OCI-LY7 (cell line): ENCODE results near the gene SENP6.

Experiments
- EZH2phosphoT487 ChIP-seq: fragments of 200-600 bp; sonication (generic); IDR thresholded peaks from 2 replicates; pipeline ENCODE4 v1.6.1; 2018; ENCODE audit warnings: low read depth, borderline replicate concordance, mild to moderate bottlenecking, mixed run types, antibody characterized with exemption, low read length, moderate library complexity, mixed read lengths
- TF ChIP-seq, protein P1 (sequence below): fragments of 200-600 bp; sonication (generic); conservative IDR thresholded peaks from 2 replicates; pipeline ENCODE4 v1.5.1; 2014; ENCODE audit warnings: mild to moderate bottlenecking, antibody characterized with exemption, low read length, moderate library complexity, mixed read lengths

DNA sequence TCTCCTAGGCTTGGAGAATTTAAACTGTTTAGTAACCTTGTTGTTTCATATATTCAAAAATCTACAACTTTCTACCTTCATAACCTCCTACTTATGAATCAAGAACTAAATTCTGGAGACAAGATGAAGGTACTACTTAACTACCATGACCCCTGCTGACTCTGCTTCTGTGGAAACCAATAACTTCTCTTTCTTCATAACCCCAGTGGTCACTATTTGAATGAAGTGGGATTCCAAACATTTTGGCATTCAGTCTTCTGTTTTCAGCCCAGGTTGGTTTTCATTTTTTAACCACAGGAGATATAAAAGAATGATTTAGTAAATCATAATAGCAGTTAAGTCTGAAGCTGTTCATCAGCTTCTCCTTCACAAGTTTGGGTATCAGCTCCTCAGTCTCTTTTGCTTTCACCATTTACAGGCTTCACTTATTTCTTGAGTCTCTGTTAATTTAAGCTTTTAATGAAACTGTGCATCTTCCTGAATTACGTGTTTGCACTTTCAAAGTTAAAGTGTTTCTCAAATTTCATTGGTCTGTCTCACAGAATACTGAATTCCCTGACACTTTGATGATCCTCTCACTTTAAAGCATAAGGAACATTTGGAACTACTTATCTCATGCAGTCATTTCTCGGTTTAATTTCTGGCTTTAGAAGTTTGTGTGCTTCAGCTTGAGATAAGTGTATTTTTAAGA is 9.5 kb downstream of the SENP6 start:
- TF ChIP-seq, protein P1, sequence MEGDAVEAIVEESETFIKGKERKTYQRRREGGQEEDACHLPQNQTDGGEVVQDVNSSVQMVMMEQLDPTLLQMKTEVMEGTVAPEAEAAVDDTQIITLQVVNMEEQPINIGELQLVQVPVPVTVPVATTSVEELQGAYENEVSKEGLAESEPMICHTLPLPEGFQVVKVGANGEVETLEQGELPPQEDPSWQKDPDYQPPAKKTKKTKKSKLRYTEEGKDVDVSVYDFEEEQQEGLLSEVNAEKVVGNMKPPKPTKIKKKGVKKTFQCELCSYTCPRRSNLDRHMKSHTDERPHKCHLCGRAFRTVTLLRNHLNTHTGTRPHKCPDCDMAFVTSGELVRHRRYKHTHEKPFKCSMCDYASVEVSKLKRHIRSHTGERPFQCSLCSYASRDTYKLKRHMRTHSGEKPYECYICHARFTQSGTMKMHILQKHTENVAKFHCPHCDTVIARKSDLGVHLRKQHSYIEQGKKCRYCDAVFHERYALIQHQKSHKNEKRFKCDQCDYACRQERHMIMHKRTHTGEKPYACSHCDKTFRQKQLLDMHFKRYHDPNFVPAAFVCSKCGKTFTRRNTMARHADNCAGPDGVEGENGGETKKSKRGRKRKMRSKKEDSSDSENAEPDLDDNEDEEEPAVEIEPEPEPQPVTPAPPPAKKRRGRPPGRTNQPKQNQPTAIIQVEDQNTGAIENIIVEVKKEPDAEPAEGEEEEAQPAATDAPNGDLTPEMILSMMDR = no peak
- TF ChIP-seq EZH2phosphoT487 = no peak
